Loucy (cell line): ENCODE results near the gene UBLCP1.

Source experiments
- H2AFZ ChIP-seq: fragments of 200-600 bp; sonication (generic); 2 replicates; pipeline ENCODE4 v1.6.0; 2016; ENCODE audit warnings: antibody characterized with exemption, mild to moderate bottlenecking, low read length, moderate library complexity
- H3F3A ChIP-seq: fragments of 200-600 bp; 2 replicates; pipeline ENCODE4 v1.6.0; 2016; ENCODE audit warnings: antibody characterized with exemption, low read depth, mild to moderate bottlenecking
- H3K27me3 ChIP-seq: fragments of 200-600 bp; sonication (generic); 2 replicates; pipeline ENCODE4 v1.6.1; 2014; ENCODE audit warnings: low read length, mild to moderate bottlenecking; ENCODE audit not compliant: insufficient read depth, poor library complexity, severe bottlenecking
- H3K36me3 ChIP-seq: fragments of 200-600 bp; sonication (generic); 2 replicates; pipeline ENCODE4 v1.6.1; 2016; ENCODE audit warnings: low read length; ENCODE audit not compliant: insufficient read depth
- H3K4me1 ChIP-seq: fragments of 200-600 bp; sonication (generic); 2 replicates; pipeline ENCODE4 v1.5.1; 2014; ENCODE audit warnings: low read length, mild to moderate bottlenecking; ENCODE audit not compliant: insufficient read depth, poor library complexity, severe bottlenecking
- H3K4me2 ChIP-seq: fragments of 200-600 bp; sonication (generic); 2 replicates; pipeline ENCODE4 v1.6.0; 2014; ENCODE audit warnings: antibody characterized with exemption, low read length, low read depth, mild to moderate bottlenecking; ENCODE audit not compliant: poor library complexity, severe bottlenecking
- H3K4me3 ChIP-seq: fragments of 200-600 bp; sonication (generic); 2 replicates; pipeline ENCODE4 v1.5.1; 2014; ENCODE audit warnings: low read length, mild to moderate bottlenecking, mixed read lengths; ENCODE audit not compliant: poor library complexity, severe bottlenecking
- H3K79me2 ChIP-seq: fragments of 200-600 bp; sonication (generic); 2 replicates; pipeline ENCODE4 v1.6.1; 2014; ENCODE audit warnings: low read length; ENCODE audit not compliant: insufficient read depth
- H3K9ac ChIP-seq: fragments of 200-600 bp; sonication (generic); 2 replicates; pipeline ENCODE4 v1.6.0; 2014; ENCODE audit warnings: mild to moderate bottlenecking, low read depth, low read length, moderate library complexity; ENCODE audit not compliant: poor library complexity, severe bottlenecking
- H3K9me2 ChIP-seq: fragments of 200-600 bp; sonication (generic); replicated peaks from 2 replicates; pipeline ENCODE4 v1.6.1; 2016; ENCODE audit warnings: low read depth, low read length, mixed read lengths
- H3K9me3 ChIP-seq: fragments of 200-600 bp; sonication (generic); 2 replicates; pipeline ENCODE4 v1.6.1; 2014; ENCODE audit warnings: mild to moderate bottlenecking, antibody characterized with exemption, low read length, low read depth; ENCODE audit not compliant: insufficient read depth
- H4K20me1 ChIP-seq: fragments of 200-600 bp; sonication (generic); 2 replicates; pipeline ENCODE4 v1.6.0; 2014; ENCODE audit warnings: antibody characterized with exemption, low read length, mild to moderate bottlenecking; ENCODE audit not compliant: insufficient read depth, poor library complexity, severe bottlenecking
- EZH2phosphoT487 ChIP-seq: fragments of 200-600 bp; IDR thresholded peaks from 2 replicates; pipeline ENCODE4 v1.6.1; 2018; ENCODE audit warnings: antibody characterized with exemption, mild to moderate bottlenecking, moderate library complexity, borderline replicate concordance
- TF ChIP-seq, protein P1 (sequence below): fragments of 200-600 bp; sonication (generic); conservative IDR thresholded peaks from 2 replicates; pipeline ENCODE4 v1.5.1; 2014; ENCODE audit warnings: mild to moderate bottlenecking, antibody characterized with exemption, low read length

The UBLCP1 gene

DNA sequence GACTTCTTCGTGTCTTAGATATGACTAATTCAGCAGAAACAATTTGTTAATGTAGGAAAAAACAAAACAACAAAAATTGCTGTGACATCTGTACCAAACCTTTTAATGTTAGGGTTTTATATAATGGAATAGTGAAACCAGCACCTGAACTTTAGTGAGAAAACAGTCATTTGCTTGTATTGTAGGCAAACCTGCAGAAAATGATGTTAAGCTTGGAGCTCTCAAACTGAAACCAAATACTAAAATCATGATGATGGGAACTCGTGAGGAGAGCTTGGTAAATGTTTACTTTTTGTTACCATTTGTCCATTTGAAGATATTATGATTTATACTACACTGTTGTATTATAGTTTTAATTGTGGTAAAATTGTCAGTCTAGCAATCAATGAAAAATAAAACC lies 6.6 kb downstream of the UBLCP1 start:
- no peak overlapping the region for H3K9ac ChIP-seq
- H3K4me2 ChIP-seq = peak overlapping the region; percentile 31
- no peak for TF ChIP-seq EZH2phosphoT487
- TF ChIP-seq, protein P1, sequence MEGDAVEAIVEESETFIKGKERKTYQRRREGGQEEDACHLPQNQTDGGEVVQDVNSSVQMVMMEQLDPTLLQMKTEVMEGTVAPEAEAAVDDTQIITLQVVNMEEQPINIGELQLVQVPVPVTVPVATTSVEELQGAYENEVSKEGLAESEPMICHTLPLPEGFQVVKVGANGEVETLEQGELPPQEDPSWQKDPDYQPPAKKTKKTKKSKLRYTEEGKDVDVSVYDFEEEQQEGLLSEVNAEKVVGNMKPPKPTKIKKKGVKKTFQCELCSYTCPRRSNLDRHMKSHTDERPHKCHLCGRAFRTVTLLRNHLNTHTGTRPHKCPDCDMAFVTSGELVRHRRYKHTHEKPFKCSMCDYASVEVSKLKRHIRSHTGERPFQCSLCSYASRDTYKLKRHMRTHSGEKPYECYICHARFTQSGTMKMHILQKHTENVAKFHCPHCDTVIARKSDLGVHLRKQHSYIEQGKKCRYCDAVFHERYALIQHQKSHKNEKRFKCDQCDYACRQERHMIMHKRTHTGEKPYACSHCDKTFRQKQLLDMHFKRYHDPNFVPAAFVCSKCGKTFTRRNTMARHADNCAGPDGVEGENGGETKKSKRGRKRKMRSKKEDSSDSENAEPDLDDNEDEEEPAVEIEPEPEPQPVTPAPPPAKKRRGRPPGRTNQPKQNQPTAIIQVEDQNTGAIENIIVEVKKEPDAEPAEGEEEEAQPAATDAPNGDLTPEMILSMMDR = no peak
- no peaks in the 10 kb centered on the region for H3K9me2 ChIP-seq
- no peaks in the 10 kb centered on the region for H4K20me1 ChIP-seq
- no peak overlapping the region for H2AFZ ChIP-seq
- no peaks in the 10 kb centered on the region for H3K79me2 ChIP-seq
- H3F3A ChIP-seq = no peaks in the 10 kb centered on the region
- no peaks in the 10 kb centered on the region for H3K9me3 ChIP-seq
- no peak overlapping the region for H3K4me3 ChIP-seq
- H3K4me1 ChIP-seq = peaks cover 3% of the 10 kb centered on the region
- no peaks in the 10 kb centered on the region for H3K27me3 ChIP-seq
- no peaks in the 10 kb centered on the region for H3K36me3 ChIP-seq

DNA sequence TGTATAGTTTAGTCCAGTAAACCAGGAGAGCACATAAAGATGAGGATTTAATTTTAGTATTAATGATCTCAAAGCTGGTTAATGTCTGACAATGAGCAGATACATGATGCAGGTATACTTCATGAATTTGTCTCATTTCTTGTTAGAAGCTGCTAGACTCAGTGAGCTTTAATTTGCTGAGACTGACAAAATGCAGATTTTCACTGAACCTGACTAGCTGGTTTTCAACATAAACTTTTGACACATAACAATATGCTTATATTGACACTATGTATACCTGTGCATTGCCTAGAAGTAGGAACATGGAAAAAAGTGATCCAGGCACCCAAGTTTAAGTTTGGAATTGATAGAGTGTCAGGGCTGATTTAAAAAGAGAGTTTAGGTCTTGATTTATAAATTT lies 10.8 kb downstream of the UBLCP1 start:
- no peaks in the 10 kb centered on the region for H3K9me3 ChIP-seq
- H3K9me2 ChIP-seq = no peaks in the 10 kb centered on the region
- no peaks in the 10 kb centered on the region for H4K20me1 ChIP-seq
- peak overlapping the region; percentile 64 for H3K4me2 ChIP-seq
- H3K36me3 ChIP-seq = no peaks in the 10 kb centered on the region
- H3K79me2 ChIP-seq = no peaks in the 10 kb centered on the region
- no peaks in the 10 kb centered on the region for H3K27me3 ChIP-seq
- no peak overlapping the region for H3K4me3 ChIP-seq
- TF ChIP-seq, protein P1 = no peak
- TF ChIP-seq EZH2phosphoT487 = no peak
- H3F3A ChIP-seq = no peaks in the 10 kb centered on the region
- H2AFZ ChIP-seq = no peak overlapping the region
- no peak overlapping the region for H3K9ac ChIP-seq
- H3K4me1 ChIP-seq = peaks cover 5% of the 10 kb centered on the region

DNA sequence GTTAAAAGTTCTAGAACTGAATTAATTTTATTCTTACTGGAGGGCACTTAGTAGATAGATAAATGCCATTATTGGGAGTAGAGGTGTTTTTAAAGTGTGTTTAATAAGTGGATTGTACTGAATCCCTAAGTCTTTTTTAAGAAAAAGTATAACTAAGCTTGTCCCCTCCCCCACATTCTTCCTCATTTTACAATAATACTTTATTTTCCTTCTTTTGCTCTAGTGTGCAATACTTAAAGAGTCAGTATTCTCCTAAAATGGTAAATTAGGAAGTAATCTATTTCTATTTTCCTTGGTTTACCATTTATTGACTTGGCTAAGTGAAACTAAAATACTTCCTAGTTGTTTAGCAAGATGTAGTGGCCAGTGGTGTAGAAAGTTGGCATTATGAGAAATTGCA lies 11.6 kb downstream of the UBLCP1 start:
- no peak for TF ChIP-seq EZH2phosphoT487
- TF ChIP-seq, protein P1 = no peak
- Histone ChIP-seq H3K36me3 (no peaks in the 10 kb centered on the region), H4K20me1 (no peaks in the 10 kb centered on the region), H3F3A (no peaks in the 10 kb centered on the region), H2AFZ (peak overlapping the region; percentile 27; the same call in 1 of the 2 replicates), H3K4me1 (peaks cover 5% of the 10 kb centered on the region), H3K79me2 (no peaks in the 10 kb centered on the region), H3K4me3 (peak overlapping the region; percentile 41), H3K4me2 (peak overlapping the region; percentile 64), H3K27me3 (no peaks in the 10 kb centered on the region), H3K9me2 (no peaks in the 10 kb centered on the region), H3K9ac (no peak overlapping the region), H3K9me3 (no peaks in the 10 kb centered on the region)
